NOMO-1 treated with dmso at 0.1 percent for 144 hours (cell line): ENCODE data around the gene MS4A7.
"Not testable (repeated sequence)": the region's sequence is repeated elsewhere in the genome, so short reads cannot be mapped to it uniquely, and the experiment has no call there.

ENCODE experiments used
- DNase-seq: peaks from one replicate; lab custom pipeline; 2025; ENCODE audit not compliant: unreplicated experiment; lab: John Stamatoyannopoulos, UW

The MS4A7 gene

DNA sequence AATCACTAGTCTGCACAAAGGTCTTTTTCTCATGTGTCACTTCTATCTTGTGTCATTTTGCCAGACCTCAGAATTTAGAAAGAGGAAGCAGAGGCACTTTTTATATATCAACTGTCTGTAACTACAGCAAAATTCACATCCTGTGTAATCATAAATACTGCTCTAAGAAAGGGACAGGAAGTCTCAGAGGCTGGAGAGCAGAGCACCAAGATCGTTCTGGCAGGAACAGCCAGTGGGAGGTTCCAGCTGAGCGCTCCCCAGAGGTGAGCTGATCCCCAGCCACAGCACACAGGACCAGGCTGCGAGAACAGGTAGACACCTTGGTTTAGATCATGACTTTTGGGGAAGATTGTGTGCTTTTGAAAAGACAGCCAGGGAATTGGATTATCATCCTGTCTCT, at the start of gene MS4A7:
TSS of gene MS4A7 (plus strand) at position 179 of the 400 bp plus-strand sequence. CDS start 4,610 bp downstream, outside the sequence.
- peak; percentile 94 for DNase-seq

DNA sequence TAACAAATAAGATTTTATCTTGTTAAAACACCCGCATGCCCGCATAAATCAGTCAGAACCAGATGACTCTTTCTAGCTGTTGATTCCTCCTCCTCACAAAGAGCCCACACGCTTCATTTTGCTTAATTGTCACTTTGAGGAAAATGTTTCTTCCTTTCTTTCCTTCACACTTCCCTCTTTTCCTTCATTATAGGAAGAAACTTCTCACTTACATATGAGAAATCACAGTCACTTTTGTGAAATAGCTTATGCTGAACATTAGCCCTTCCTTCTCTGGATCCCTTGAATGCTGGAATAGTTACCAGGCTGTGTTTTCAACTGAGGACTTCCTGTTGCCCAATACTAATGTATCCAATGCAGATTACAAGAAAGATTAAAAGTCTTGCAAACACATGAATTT, 45.5 kb upstream of the MS4A7 start:
- no peak for DNase-seq

GRCh38 chr11:60334005-60334620, 44.2 kb upstream of the MS4A7 start:
- peak; percentile 66 for DNase-seq

GRCh38 chr11:60336767-60337391, 41.5 kb upstream of the MS4A7 start:
- no peak for DNase-seq

DNA sequence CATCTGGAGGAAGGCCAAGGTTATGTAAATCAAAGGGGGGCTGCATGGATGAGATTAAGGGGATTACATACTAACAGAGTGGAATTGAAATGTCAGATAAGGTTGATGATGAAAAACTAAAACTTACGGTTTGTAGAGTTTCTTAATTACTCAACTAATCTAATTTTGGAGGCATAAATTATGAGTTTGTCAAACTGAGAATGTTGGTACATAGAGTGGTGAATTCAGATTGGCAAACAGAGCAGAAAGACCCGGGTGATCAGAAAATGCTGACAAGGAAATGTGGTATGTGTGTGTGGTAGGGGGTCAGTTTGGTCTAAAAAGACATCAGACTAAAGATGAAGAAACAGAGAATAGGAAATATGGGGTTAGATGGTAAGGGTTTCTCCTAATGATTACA, 40.3 kb upstream of the MS4A7 start:
- no peak for DNase-seq

DNA sequence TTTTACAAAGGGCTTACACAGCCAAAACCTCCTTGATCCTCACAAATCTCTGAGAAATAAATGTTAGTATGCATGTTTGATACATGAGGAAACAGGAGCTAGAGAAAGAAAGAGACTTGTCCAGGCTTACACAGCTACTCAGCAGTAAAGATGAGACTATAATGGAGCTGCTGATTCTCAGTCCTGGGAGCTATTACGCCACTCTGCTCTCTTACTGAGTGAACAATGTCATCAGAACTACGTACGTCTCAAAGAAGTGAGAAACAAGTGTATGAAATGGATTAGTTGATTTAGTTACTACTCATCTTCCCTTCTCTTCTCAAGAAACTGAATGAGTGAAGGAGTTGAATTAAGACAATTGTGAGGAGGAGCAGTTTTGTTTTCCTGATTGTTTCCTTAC, 39.0 kb upstream of the MS4A7 start:
- DNase-seq: no peak

DNA sequence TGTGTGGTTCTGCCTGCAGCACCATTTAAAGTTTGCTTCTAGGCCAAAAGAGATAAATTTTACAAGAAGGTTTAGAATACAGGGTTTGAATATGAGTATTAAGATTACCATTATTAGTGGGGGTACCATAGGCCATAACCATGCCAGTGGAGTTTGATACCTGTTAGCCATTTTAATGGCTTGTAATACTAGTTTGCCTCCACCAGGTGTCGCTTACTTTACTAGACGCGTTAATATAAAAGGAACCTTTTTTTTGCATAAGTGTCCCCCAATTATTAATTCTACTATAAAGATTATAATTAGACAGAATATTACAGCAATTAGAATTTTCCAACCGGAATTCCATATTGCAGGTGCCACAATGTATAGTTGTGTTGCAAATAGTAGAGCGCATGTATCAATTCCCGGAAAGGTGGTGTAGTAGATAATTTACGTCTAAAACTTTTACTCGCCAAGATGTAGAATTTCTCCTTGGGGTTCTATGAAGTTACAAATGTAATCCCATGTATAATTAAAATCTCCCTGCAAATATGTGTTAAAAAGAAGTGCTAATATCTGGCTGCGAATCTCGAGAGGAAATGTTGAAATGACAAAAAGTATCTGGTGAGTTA, 35.1 kb upstream of the MS4A7 start:
- no peak for DNase-seq

GRCh38 chr11:60344146-60344545, 34.2 kb upstream of the MS4A7 start:
- no peak for DNase-seq

- no peak for DNase-seq
Measured at GRCh38 chr11:60345489-60345888, 32.8 kb upstream of the MS4A7 start.

DNA sequence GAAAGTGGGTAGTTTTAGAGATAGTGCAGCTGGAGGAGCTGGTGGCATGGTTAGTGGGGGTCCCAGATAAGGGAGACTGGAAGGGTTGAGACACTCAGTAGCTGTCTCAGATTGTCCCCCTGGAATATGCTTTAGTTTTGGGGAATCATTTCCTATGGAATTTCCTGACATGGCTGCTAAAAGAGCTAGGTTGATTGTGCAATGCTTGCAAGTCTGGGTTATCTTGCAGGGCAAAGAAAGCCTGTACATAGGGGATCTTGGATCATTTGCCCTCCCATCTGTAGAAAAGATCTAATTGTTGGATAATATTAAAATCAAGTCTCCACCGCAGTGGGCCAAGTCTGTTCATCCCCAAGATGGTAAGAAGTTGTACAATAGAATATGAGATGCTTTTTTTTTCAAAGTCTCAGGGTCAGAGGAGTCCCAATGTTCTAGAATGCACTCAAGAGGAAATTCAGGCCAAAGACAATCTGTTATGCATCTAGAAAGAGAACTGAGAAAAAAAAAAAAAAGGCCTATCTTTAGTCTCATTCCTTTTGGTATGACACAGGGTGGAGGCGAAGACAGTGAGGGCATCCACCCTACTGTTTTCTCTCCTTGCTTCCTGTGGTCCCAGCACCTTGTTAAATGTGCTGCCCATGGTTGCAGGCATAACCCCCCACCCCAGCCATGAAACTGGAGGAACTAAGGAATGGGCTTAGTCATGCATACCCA, 31.1 kb upstream of the MS4A7 start:
- no peak for DNase-seq

GRCh38 chr11:60348116-60348515, 30.2 kb upstream of the MS4A7 start:
- DNase-seq: no peak

DNA sequence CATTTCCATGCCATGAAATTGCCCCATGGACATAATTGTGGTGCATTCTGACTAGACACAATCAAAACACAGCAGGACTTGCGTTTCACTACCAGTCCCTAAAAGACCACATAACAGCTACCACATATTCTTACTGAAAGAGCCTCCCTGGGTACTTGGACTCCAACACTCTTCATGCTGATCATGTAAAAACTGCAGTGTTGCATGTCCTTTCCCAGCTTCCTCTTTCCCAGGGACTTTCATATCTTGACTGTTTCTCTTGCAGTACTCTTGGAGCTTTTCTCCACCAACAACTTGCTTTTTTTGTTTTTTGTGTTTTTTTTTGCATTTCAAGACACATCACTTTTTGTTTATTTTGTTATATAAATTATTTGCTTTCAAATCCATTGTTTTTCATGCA, 28.3 kb upstream of the MS4A7 start:
- DNase-seq: no peak

GRCh38 chr11:60357771-60358170, 20.6 kb upstream of the MS4A7 start:
- DNase-seq: peak; percentile 12

DNA sequence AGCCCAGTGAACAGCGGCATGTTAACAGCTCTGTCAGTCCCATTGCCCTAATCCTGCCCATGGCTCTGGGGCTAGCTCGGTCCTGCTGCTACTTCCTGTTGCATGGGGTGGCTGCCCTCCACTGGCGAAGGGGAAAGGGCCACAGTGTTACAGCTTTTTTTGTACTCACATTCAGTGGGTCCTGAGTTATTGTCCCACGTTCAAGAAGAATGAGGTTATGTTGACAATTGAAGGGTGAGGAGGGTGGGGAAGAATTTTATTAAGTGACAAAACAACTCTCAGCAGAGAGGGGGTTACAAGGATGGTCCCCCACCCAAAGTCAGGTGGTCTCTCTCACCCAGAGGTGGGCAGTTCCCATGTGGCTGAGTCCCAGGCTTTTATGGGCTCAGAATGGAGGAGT, 17.7 kb upstream of the MS4A7 start:
- DNase-seq: no peak

DNA sequence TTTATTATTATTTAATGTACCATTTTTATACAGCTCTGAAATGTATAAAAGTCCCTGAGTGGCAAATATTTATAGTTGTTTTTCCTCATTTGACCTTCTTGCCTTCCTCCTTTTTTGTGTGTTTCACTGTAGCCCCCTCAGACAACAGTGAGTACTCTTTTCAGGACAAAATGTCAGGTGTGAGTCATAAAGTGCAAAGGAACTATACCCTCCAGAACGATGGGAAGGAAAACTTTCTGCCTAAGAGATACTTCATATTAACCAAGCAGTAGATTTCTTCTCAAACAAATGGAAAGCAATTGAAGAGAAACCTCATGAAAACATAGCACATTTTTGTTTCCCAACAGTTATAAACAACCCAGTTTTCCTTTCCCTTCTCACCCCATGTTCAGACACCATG, 16.1 kb upstream of the MS4A7 start:
- no peak for DNase-seq

- peak; percentile 69 for DNase-seq
Measured at GRCh38 chr11:60363542-60364470, 14.5 kb upstream of the MS4A7 start.

GRCh38 chr11:60366262-60366904, 11.9 kb upstream of the MS4A7 start:
- not testable (repeated sequence) for DNase-seq

DNA sequence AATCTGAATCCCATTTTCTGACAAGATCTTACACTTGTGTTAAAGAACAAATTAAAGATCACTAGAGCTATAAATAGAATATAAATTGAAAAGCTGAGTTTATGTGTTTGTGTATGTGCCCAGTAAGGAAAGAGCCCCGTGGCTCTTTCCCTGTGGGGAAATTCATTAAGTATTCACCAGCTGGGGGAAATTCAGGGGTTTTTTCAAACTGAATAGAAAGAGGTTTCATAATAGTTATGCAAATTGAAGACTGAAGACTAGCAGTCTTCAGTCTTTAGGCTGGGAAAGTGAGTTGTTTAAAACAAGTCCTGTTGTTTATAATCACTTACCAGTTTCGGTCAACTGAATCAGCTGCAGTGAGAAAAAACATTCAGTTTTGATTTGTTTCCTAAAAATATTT, 11.3 kb upstream of the MS4A7 start:
- DNase-seq: no peak

- no peak for DNase-seq
Measured at GRCh38 chr11:60367896-60368295, 10.4 kb upstream of the MS4A7 start.

- DNase-seq: no peak
Measured at GRCh38 chr11:60370252-60370810, 8.0 kb upstream of the MS4A7 start.
